Hepatocyte (in vitro differentiated cells): ENCODE data around the gene ARHGAP28. TPM values are rescaled to one million over a fixed set of nuclear protein-coding genes. Genes with fewer than 3 reads are reported as not detected.
A peak's percentile ranks its signal among the peaks of the same experiment; 100 is the strongest.

ENCODE experiments used
- DNase-seq: peaks from one replicate; pipeline ENCODE4 v3.0.0-alpha.2; 2016; ENCODE audit warnings: low spot score
- H2AFZ ChIP-seq: fragments of 200-600 bp; sonication (generic); 2 replicates; pipeline ENCODE4 v1.6.0; 2016; ENCODE audit warnings: antibody characterized with exemption, mild to moderate bottlenecking
- H3K27ac ChIP-seq: fragments of 200-600 bp; sonication (generic); 2 replicates; pipeline ENCODE4 v1.5.1; 2016; ENCODE audit warnings: mild to moderate bottlenecking
- H3K27me3 ChIP-seq: fragments of 200-600 bp; sonication (generic); 2 replicates; pipeline ENCODE4 v1.6.1; 2016
- H3K36me3 ChIP-seq: fragments of 200-600 bp; sonication (generic); replicated peaks from 2 replicates; pipeline ENCODE4 v1.5.1; 2016; ENCODE audit warnings: low read depth; ENCODE audit not compliant: insufficient read depth
- H3K4me1 ChIP-seq: fragments of 200-600 bp; sonication (generic); 2 replicates; pipeline ENCODE4 v1.5.1; 2016; ENCODE audit warnings: mild to moderate bottlenecking, moderate library complexity; ENCODE audit not compliant: insufficient read depth
- H3K4me2 ChIP-seq: fragments of 200-600 bp; sonication (generic); 2 replicates; pipeline ENCODE4 v1.6.0; 2016
- H3K4me3 ChIP-seq: fragments of 200-600 bp; sonication (generic); 2 replicates; pipeline ENCODE4 v1.5.1; 2016; ENCODE audit warnings: mild to moderate bottlenecking
- H3K79me2 ChIP-seq: fragments of 200-600 bp; sonication (generic); 2 replicates; pipeline ENCODE4 v1.6.0; 2017; ENCODE audit warnings: mild to moderate bottlenecking
- H3K9me2 ChIP-seq: fragments of 200-600 bp; sonication (generic); replicated peaks from 2 replicates; pipeline ENCODE4 v1.6.0; 2017; ENCODE audit warnings: mild to moderate bottlenecking; ENCODE audit not compliant: insufficient read depth
- H3K9me3 ChIP-seq: fragments of 200-600 bp; sonication (generic); 2 replicates; pipeline ENCODE4 v1.5.1; 2016; ENCODE audit warnings: low read depth, mild to moderate bottlenecking
- H4K20me1 ChIP-seq: fragments of 200-600 bp; sonication (generic); 2 replicates; pipeline ENCODE4 v1.6.0; 2016; ENCODE audit warnings: mild to moderate bottlenecking; ENCODE audit not compliant: insufficient read depth, poor library complexity, severe bottlenecking
- EZH2 ChIP-seq: fragments of 200-600 bp; sonication (generic); IDR thresholded peaks from 2 replicates; pipeline ENCODE4 v1.6.1; 2016; ENCODE audit warnings: antibody characterized with exemption, mild to moderate bottlenecking, borderline replicate concordance
- EZH2phosphoT487 ChIP-seq: fragments of 200-600 bp; sonication (generic); IDR thresholded peaks from one replicate; pipeline ENCODE4 v1.6.1; 2018; ENCODE audit warnings: antibody characterized with exemption, mild to moderate bottlenecking, low read depth, moderate library complexity; ENCODE audit not compliant: unreplicated experiment, severe bottlenecking
- WGBS: methylation state at CpG from one replicate; pipeline ENCODE4 v1.1.6; 2016; ENCODE audit warnings: low lambda C conversion rate; ENCODE audit errors: missing lambda C conversion rate; 5-methylcytosine and 5-hydroxymethylcytosine counted together
- polyA plus RNA-seq: library from polyadenylated mRNA; unstranded; fragments of >200 nt; fragmentation: Nextera tagmentation; extraction: Ambion mirVana; gene quantifications from 2 replicates; pipeline ENCODE4 v1.2.1, GENCODE V29; 2016
- total RNA-seq: library from RNA; depleted of rRNA; stranded (reverse); fragments of >200 nt; gene quantifications from 2 replicates; pipeline ENCODE4 v1.2.3, GENCODE V29; 2014
- TF ChIP-seq, protein P1 (sequence below): fragments of 200-600 bp; sonication (generic); IDR thresholded peaks from 2 replicates; pipeline ENCODE4 v1.5.1; 2016; ENCODE audit warnings: antibody characterized with exemption, mild to moderate bottlenecking; ENCODE audit not compliant: poor library complexity

Gene ARHGAP28
- total and polyA plus RNA-seq, 2 experiments from 2014 or later = 23.5 to 60.7 TPM

DNA sequence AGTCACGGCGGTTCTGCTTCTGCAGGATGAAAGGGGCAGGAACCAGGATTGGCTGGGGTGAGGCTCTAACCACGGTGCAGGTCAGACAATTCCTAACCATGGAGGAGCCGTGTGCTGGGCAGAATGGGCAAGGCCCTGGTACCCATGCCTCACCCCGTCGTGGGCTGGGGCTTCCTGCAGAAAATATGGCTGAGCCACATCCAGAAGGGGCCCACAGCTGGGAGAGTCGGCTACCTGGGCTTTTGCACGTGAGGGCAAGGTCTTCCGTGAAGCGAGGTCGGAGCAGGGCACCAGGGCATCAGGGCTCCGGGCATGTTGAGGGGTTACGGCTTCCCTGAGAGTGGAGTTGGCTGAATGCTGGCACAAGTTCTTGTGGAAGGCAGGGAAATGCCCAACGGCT is 147.8 kb downstream of the ARHGAP28 start:
- 93% methylated on average over 14 of the region's 14 CpGs for WGBS
- H3K9me2 ChIP-seq = no peaks in the 10 kb centered on the region
- H3K79me2 ChIP-seq = no peaks in the 10 kb centered on the region

DNA sequence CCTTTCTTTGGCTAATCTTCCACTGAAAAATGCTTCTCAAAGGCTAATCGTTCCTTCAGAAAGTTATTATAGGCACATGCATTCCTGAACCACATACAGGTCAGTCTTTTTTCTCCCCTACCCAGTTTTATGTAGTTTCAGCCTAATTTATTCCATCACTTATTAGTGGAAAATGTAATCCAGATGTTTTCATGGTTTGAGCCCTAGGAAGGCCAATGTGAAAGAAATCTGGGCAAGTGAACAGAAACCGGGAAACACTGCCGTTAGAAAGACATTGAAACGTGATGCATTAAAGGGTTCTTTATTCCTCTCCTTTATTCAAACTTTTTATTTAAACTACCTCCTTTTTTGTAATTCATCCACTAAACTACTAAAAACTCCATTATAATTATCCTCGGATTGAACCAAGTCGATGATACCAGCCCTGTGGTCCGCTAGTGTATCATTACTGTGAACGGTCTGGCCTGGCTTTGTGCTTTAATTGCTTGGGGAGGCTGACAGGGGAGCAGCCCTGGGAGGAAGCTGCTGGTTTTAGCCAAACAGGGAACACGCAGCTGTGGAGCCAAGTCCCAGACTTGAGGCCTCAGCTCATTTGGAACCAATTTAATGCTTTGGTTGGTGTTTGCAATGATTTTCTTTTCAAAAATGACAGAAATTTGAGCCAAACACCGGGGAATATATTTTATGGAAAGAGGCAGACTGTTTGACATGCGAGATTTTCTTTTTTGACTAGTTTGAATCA is 149.2 kb downstream of the ARHGAP28 start:
- no peaks in the 10 kb centered on the region for H3K36me3 ChIP-seq
- peaks cover 23% of the 10 kb centered on the region for H3K4me1 ChIP-seq
- peak overlapping the region; percentile 8 for H3K4me2 ChIP-seq
- 61% methylated on average over 11 of the region's 11 CpGs for WGBS
- peak overlapping the region; percentile 39 for H3K27ac ChIP-seq
- H3K27me3 ChIP-seq = no peaks in the 10 kb centered on the region
- H2AFZ ChIP-seq = no peak overlapping the region
- H3K4me3 ChIP-seq = no peak overlapping the region
- H3K79me2 ChIP-seq = no peaks in the 10 kb centered on the region
- H3K9me3 ChIP-seq = no peaks in the 10 kb centered on the region
- TF ChIP-seq EZH2 = no peak
- TF ChIP-seq, protein P1, sequence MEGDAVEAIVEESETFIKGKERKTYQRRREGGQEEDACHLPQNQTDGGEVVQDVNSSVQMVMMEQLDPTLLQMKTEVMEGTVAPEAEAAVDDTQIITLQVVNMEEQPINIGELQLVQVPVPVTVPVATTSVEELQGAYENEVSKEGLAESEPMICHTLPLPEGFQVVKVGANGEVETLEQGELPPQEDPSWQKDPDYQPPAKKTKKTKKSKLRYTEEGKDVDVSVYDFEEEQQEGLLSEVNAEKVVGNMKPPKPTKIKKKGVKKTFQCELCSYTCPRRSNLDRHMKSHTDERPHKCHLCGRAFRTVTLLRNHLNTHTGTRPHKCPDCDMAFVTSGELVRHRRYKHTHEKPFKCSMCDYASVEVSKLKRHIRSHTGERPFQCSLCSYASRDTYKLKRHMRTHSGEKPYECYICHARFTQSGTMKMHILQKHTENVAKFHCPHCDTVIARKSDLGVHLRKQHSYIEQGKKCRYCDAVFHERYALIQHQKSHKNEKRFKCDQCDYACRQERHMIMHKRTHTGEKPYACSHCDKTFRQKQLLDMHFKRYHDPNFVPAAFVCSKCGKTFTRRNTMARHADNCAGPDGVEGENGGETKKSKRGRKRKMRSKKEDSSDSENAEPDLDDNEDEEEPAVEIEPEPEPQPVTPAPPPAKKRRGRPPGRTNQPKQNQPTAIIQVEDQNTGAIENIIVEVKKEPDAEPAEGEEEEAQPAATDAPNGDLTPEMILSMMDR = no peak
- TF ChIP-seq EZH2phosphoT487 = no peak
- no peaks in the 10 kb centered on the region for H4K20me1 ChIP-seq
- no peaks in the 10 kb centered on the region for H3K9me2 ChIP-seq
- DNase-seq = no peak

More for the DNA sequence above, 147.8 kb downstream of the ARHGAP28 start:
- Histone ChIP-seq H4K20me1 (no peaks in the 10 kb centered on the region), H3K4me1 (peaks cover 23% of the 10 kb centered on the region), H3K36me3 (no peaks in the 10 kb centered on the region), H3K9me3 (no peaks in the 10 kb centered on the region), H3K27ac (peak overlapping the region; percentile 3), H3K27me3 (no peaks in the 10 kb centered on the region), H3K4me2 (no peak overlapping the region), H3K4me3 (no peak overlapping the region), H2AFZ (no peak overlapping the region)
- no peak for DNase-seq
- no peak for TF ChIP-seq EZH2phosphoT487
- TF ChIP-seq EZH2 = no peak
- TF ChIP-seq, protein P1 = no peak

DNA sequence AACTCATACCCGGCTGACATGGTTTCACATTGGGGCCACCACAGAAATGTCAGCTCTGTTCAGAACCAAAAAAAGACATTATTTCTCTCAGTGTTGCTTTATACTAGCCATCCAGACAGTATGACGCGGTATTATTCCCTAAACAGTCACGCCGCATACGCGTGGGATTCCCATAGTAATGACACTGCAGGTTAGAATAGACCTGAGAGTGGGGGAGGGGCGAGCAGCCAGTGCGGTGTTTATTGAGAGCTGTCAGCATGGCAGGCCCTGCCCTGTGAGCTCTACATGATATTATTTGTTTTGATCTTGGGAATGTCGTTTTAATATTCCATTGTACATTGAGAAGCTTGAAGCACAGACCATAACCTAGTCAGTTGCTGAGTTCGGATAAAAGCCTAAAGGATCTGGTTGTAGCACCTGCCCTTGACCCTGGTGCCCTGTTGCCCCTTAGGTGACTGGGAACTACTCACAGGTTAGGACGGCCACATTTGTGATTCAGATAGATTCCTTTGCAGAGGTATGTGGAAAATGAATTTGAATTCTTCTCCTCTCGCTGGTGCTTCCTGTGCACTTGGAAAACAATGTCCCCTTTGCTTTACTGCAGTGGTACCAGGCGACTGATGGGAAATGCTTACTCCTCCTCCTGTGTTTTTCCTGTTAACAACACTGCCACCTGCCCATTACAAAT is 150.1 kb downstream of the ARHGAP28 start:
- 81% methylated on average over 14 of the region's 14 CpGs for WGBS
- H2AFZ ChIP-seq = no peak overlapping the region
- H4K20me1 ChIP-seq = no peaks in the 10 kb centered on the region
- no peaks in the 10 kb centered on the region for H3K27me3 ChIP-seq
- H3K36me3 ChIP-seq = no peaks in the 10 kb centered on the region
- no peak overlapping the region for H3K4me2 ChIP-seq
- H3K9me3 ChIP-seq = no peaks in the 10 kb centered on the region
- no peaks in the 10 kb centered on the region for H3K79me2 ChIP-seq
- peak overlapping the region; percentile 39 for H3K27ac ChIP-seq
- H3K4me1 ChIP-seq = peaks cover 26% of the 10 kb centered on the region
- H3K4me3 ChIP-seq = no peak overlapping the region
- no peak for TF ChIP-seq EZH2phosphoT487
- TF ChIP-seq, protein P1 = no peak
- no peak for TF ChIP-seq EZH2
- DNase-seq = no peak
- H3K9me2 ChIP-seq = no peaks in the 10 kb centered on the region
